Omental fat pad (tissue), 4 donors: ENCODE results near the gene SLC12A8. TPM values are rescaled to one million over a fixed set of nuclear protein-coding genes. Genes with fewer than 3 reads are reported as not detected.

Experiments used
- ATAC-seq: fragments of 150-250 bp; one replicate; pipeline ENCODE4 v1.9.1; 2016; ENCODE audit warnings: mild to moderate bottlenecking, moderate library complexity; ENCODE audit not compliant: low FRiP score
- DNase-seq: peaks from one replicate; pipeline ENCODE4 v3.0.0-alpha.2; 2019; ENCODE audit warnings: low spot score
- total RNA-seq, 4 donors: library from RNA; depleted of rRNA; stranded (reverse); fragments of >200 nt; gene quantifications; one replicate each; pipeline ENCODE4 v1.1.0, GENCODE V29; 2016
- TF ChIP-seq, protein P1 (sequence below), 3 donors: fragments of 450-650 bp; IDR thresholded peaks; one replicate each; pipeline ENCODE4 v1.5.1; 2016 to 2017; ENCODE audit warnings: antibody characterized with exemption in 3 of 3, mild to moderate bottlenecking in 3 of 3, moderate library complexity in 2 of 3

SLC12A8 gene
- total RNA-seq, 4 donors from 2014 or later, result 2.6 to 65.3 (median 8.7) TPM; not detected in 1

DNA sequence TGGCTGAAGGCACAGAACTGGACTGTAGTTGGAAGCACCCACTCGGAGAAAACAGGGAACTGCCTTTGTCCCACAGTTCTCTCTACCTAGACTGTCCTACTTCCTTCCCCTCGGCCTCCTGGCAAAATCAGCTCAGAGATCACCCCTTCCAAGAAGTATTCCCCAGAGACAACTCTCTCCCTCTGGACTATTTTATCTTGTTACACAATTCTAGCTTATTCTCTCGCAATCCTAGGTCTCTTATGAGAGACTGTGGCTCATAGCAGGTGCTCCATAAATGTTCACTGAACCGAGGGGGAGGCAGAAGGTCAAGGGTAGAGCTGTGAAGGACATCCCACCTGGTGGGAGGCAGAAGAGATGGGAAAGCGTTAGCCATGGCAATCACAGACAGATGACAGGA is 167.4 kb downstream of the SLC12A8 start:
- peak; percentile 46 for ATAC-seq
- no peak for DNase-seq
- TF ChIP-seq, protein P1, sequence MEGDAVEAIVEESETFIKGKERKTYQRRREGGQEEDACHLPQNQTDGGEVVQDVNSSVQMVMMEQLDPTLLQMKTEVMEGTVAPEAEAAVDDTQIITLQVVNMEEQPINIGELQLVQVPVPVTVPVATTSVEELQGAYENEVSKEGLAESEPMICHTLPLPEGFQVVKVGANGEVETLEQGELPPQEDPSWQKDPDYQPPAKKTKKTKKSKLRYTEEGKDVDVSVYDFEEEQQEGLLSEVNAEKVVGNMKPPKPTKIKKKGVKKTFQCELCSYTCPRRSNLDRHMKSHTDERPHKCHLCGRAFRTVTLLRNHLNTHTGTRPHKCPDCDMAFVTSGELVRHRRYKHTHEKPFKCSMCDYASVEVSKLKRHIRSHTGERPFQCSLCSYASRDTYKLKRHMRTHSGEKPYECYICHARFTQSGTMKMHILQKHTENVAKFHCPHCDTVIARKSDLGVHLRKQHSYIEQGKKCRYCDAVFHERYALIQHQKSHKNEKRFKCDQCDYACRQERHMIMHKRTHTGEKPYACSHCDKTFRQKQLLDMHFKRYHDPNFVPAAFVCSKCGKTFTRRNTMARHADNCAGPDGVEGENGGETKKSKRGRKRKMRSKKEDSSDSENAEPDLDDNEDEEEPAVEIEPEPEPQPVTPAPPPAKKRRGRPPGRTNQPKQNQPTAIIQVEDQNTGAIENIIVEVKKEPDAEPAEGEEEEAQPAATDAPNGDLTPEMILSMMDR (IDR thresholded peaks at IDR 0.05), result no peak

DNA sequence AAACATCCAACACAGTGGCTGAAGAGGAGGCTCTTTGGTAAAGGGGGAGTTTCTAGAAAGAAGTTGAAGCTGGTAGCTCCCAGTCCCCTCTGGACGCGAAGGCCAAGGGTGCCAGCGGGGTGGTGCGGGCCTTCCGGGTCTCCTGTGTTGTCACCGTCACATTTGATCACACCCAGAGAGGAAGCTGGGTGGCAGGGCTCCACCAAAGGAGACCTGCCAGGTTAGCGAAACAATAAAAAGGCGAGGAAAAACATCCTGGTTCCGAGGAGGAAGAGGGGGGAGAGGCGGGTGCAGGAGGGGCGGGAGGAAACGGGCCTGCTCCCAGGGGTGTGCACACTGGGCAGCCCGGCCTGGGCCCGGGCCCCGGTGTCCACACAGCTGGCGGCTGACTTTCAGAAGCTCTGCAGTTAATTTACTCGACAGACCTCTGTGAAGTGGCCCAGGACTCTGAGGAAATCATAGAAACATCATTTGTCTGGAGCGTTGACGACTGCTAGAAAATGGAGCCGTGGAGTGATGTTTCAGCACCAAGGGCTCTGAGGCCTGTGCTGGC is 168.9 kb downstream of the SLC12A8 start:
- ATAC-seq (no peak), DNase-seq (no peak)
- TF ChIP-seq, protein P1 (IDR thresholded peaks at IDR 0.05), result no peak

DNA sequence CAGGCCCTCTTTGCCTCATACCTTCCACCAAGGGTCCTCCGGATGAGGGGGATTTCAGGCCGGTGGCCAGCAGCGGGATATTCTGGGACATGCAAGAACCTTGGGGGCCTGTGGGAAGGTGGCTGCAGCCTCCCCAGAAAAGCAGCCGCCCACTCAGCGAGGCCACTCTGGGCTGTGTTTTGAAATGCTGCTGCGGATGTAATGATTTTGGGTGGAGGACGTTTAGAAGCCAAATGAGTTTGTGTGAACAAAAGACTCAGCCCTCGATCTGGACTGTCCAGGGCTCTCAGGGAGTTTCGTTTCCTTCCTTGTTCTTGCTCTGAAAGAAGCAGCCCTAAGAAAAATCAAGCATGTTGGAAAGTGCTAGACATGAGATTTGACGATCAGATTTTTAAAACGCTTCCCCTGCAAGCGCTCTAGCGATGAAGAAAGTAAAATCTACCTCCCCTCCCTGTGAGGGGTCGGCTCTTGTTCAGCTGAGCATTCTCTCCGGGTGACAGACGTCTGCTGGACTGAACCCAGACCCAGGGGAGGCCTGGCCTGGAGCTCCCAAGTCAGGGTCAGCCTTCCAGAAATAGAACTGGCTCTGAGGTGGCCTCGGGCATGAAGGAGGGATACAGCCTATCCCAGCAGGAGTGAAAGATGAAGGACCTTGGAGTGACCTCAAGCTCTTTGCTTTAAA is 169.7 kb downstream of the SLC12A8 start:
- DNase-seq, result no peak

DNA sequence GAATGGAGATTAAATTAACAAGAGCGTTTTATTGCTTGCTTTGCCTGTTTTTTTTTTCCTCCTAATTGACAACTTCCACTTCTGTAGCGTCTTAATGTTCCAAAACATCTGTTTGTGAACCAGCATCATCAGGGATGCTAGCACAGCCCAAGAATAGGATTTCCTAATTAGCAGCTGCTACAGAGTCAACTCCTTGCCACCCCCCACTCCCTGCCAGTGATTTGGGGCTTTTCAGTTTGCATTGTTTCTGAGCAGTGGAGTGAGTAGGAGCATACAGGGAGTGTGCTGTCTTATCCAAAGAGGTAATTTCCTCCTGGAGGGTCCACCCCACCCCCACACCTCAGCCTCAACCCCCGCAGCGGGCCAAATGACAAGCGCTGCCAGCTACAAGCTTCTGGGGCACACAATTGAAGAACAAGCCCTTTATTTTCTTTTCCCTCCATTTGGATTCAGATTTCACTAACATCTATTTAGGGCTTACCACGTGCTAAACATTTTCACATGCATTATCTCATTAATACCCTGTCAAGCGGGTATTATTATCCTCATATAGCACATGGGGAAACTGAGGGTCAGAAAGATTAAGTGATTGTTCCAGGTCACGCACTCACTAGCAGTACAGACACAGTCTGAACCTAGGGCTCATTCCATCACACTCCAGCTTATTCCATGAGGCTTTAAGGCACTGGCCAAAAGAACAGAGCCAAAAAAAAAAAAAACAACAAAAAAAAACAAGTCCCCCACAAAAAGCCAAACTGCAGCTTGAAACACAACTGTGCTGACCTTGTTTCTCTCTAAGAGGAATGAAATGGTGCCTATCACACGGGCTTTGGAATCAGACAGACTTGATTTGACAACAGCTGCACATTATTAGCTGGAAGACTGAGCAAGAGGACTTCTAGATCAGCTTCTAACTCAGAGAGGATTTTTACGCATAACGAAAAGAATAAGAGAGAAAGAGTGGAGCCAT is 173.1 kb downstream of the SLC12A8 start:
- no peak for DNase-seq
- TF ChIP-seq, protein P1 (IDR thresholded peaks at IDR 0.05), result no peak
- ATAC-seq, result peak; percentile 33

More for the DNA sequence above, 169.7 kb downstream of the SLC12A8 start:
- ATAC-seq, result peak; percentile 42
- TF ChIP-seq, protein P1 (IDR thresholded peaks at IDR 0.05), result no peak

DNA sequence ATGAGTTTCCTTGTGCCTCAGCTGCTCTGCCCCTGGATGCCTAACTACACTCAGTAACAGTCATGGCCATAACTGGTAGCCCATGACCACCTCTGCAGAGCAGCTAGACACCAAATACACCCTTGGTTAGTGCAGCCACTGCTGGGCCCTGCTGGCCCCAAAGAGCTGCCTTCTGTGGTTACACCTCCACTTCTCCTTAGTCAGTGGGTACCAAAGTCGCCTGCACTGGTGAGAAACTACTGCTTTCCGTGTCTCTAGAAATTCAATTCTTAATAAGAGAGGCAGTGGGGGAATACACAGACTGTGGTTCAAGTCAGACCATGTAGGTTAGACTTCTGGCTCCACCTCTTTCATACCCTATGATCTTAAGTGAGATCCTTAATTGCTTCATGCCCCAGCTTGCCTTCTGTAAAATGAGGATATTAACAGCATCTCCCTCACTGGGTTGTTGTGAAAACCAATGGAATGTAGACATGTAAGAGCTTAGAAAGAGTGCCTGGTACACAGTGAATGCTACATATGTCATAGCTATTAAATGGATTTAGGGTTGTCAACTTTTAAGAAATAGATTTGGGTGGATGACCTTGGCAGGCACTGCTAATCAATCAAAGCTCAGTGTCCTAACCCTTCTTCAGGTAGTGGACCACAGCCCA is 174.9 kb downstream of the SLC12A8 start:
- no peak for DNase-seq
- TF ChIP-seq, protein P1 (IDR thresholded peaks at IDR 0.05), result no peak
- ATAC-seq, result no peak

DNA sequence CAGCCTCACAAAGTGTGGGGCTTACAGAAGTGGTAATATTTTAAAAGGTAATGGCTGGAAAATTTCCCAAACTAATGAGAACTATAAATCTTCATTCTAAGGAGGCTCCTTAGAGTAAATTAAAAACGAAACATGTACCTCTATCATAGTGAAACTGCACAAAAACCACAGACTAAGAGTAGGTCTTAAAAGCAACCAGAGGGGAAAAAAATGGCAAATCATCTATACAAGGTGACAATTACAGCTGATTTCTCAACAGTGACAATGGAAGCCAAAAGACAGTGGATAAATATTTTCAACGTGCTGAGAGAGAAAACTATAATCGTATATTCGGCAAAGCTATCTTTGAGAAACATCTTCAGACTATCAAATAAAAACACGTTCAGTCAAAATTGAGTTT is 177.3 kb downstream of the SLC12A8 start:
- TF ChIP-seq, protein P1 (IDR thresholded peaks at IDR 0.05), result no peak
- DNase-seq, result no peak
- no peak for ATAC-seq
